NT2/D1 (cell line): ENCODE measurements around the gene COL11A2.
"Not testable (repeated sequence)": the region's sequence is repeated elsewhere in the genome, so short reads cannot be mapped to it uniquely, and the experiment has no call there.

Experiments used
- SUZ12 ChIP-seq: IDR thresholded peaks from 2 replicates; pipeline ENCODE4 v1.6.1; 2011; ENCODE audit not compliant: insufficient read length, insufficient read depth; ENCODE audit errors: extremely low read depth
- YY1 ChIP-seq: IDR thresholded peaks from 2 replicates; pipeline ENCODE4 v1.6.1; 2011; ENCODE audit not compliant: insufficient read length, insufficient read depth

DNA sequence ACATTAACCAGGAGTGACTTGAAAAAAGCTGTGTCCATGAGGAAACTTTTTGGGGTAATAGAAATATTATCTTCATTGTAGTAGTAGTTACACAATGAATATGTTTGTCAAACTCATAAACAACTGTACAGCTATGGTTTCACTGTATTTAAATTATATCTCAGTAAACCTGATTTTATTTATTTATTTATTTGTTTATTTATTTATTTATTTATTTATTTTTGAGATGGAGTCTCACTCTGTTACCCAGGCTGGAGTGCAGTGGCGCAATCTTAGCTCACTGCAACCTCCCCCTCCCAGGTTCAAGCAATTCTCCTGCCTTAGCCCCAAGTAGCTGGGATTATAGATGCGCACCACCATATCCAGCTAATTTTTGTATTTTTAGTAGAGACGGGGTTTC is 41.7 kb downstream of the COL11A2 start:
- not testable (repeated sequence) for TF ChIP-seq SUZ12, YY1
